Gastrocnemius medialis (tissue), 4 donors: Measurements from ENCODE around the gene IFT80. TPM values are rescaled to one million over a fixed set of nuclear protein-coding genes. Genes with fewer than 3 reads are reported as not detected.

Experiments used
- ATAC-seq, 2 donors: fragments of 150-250 bp; one replicate each; pipeline ENCODE4 v1.9.1; 2016
- DNase-seq, 2 donors: peaks; one replicate each; pipeline ENCODE4 v3.0.0-alpha.2; 2019
- H3K27ac ChIP-seq, 4 donors: fragments of 200-600 bp; sonication (generic); 1 replicate in 1 of 4; 2 replicates in 3 of 4; pipeline ENCODE4 v1.5.1; 2016 to 2018; ENCODE audit warnings: mild to moderate bottlenecking in 2 of 4, moderate library complexity in 1 of 4
- H3K27me3 ChIP-seq, 3 donors: fragments of 200-600 bp; sonication (generic) in 2 of 3; 1 replicate in 1 of 3; 2 replicates in 2 of 3; pipeline versions ENCODE4 v1.5.1 to v1.6.0; 2016 to 2019; ENCODE audit warnings: mild to moderate bottlenecking in 1 of 3, moderate library complexity in 1 of 3
- H3K36me3 ChIP-seq, 2 donors: fragments of 200-600 bp; sonication (generic) in 1 of 2; one replicate each; pipeline ENCODE4 v1.5.1; 2017 to 2018
- H3K4me1 ChIP-seq, 2 donors: fragments of 200-600 bp; sonication (generic) in 1 of 2; one replicate each; pipeline ENCODE4 v1.5.1; 2016 to 2017; ENCODE audit warnings: mild to moderate bottlenecking in 2 of 2
- H3K4me3 ChIP-seq, 4 donors: fragments of 200-600 bp; sonication (generic) in 3 of 4; 1 replicate in 1 of 4; 2 replicates in 3 of 4; pipeline ENCODE4 v1.5.1; 2016 to 2019; ENCODE audit warnings: mild to moderate bottlenecking in 2 of 4
- H3K9me3 ChIP-seq, 3 donors: fragments of 200-600 bp; sonication (generic) in 2 of 3; 1 replicate in 1 of 3; 2 replicates in 2 of 3; pipeline ENCODE4 v1.5.1; 2016 to 2019
- CTCF ChIP-seq, 5 experiments: fragments of 450-650 bp in 3 of 5; fragments of 200-600 bp in 2 of 5; sonication (generic) in 2 of 5; IDR thresholded peaks in 4 of 5; conservative IDR thresholded peaks in 1 of 5; 1 replicate in 4 of 5; 2 replicates in 1 of 5; pipeline ENCODE4 v1.5.1; 2016 to 2019; ENCODE audit warnings: antibody characterized with exemption in 5 of 5, mild to moderate bottlenecking in 3 of 5, moderate library complexity in 3 of 5
- POLR2A ChIP-seq, 2 donors: fragments of 450-650 bp; IDR thresholded peaks; one replicate each; pipeline ENCODE4 v1.6.1; 2017; ENCODE audit warnings: antibody characterized with exemption in 2 of 2, mild to moderate bottlenecking in 2 of 2, moderate library complexity in 2 of 2
- in situ Hi-C, 4 donors: fragments of 200-750 bp; cut with MboI; loops; one replicate each; pipeline versions ENCODE4 v1.15.0 to v1.8.0; 2017; ENCODE audit warnings: low sequenced_read_pairs in 4 of 4
- intact Hi-C: fragments of 100-400 bp; cut with DNase I; formaldehyde crosslinking; loops from one replicate; pipeline ENCODE4 v1.15.1; 2023; ENCODE audit warnings: low total_unique reads
- total RNA-seq, 4 donors: library from RNA; depleted of rRNA; stranded (reverse); fragments of >200 nt; gene quantifications; one replicate each; pipeline versions ENCODE4 v1.1.0 to v1.2.3, GENCODE V29; 2016

Gene IFT80
- total RNA-seq, 4 donors from 2014 or later: 3.9 to 7.9 (median 6.0) TPM

- H3K4me1 ChIP-seq: no peaks in the 10 kb centered on the region
- TF ChIP-seq POLR2A (IDR thresholded peaks at IDR 0.05): no peak
- no peaks in the 10 kb centered on the region for H3K9me3 ChIP-seq
- DNase-seq (no peak), ATAC-seq (no peak)
- H3K27ac ChIP-seq: no peak overlapping the region
- H3K4me3 ChIP-seq: no peak overlapping the region
- intact Hi-C loops: loop anchor here (10.0 kb wide), 1 partner anchor 245 kb away; no protein-coding TSS in a partner anchor
- H3K36me3 ChIP-seq: peaks cover 0 to 8% of the 10 kb centered on the region in 2 donors
- in situ Hi-C loops: loop anchor here (5.0 to 25.0 kb wide), 3 partner anchors 373 to 378 kb away; no protein-coding TSS in a partner anchor
- no peaks in the 10 kb centered on the region for H3K27me3 ChIP-seq
Measured at GRCh38 chr3:160409812-160410610, 11.0 kb upstream of the IFT80 start.

GRCh38 chr3:160403796-160404470 is 4.9 kb upstream of the IFT80 start:
- no peaks in the 10 kb centered on the region for H3K27me3 ChIP-seq
- no peak for ATAC-seq
- H3K27ac ChIP-seq: no peak overlapping the region
- in situ Hi-C loops: loop anchor here in 1 of 4 donors (25.0 kb wide), 1 partner anchor 367 kb away; no protein-coding TSS in a partner anchor
- no peak for TF ChIP-seq POLR2A (IDR thresholded peaks at IDR 0.05)
- no peak for TF ChIP-seq CTCF (IDR thresholded peaks at IDR 0.05 in 4 of 5, conservative IDR thresholded peaks at IDR 0.05 in 1 of 5)
- H3K36me3 ChIP-seq: no peaks in the 10 kb centered on the region
- no peak for DNase-seq
- no peak overlapping the region for H3K4me3 ChIP-seq
- no peaks in the 10 kb centered on the region for H3K9me3 ChIP-seq
- peaks cover 14 to 20% of the 10 kb centered on the region in 2 donors for H3K4me1 ChIP-seq
- intact Hi-C loops: no loop called here

- Histone ChIP-seq H3K27ac (no peak overlapping the region), H3K27me3 (no peaks in the 10 kb centered on the region), H3K4me1 (peaks cover 19 to 27% of the 10 kb centered on the region in 2 donors), H3K4me3 (no peak overlapping the region), H3K9me3 (no peaks in the 10 kb centered on the region), H3K36me3 (no peaks in the 10 kb centered on the region)
- intact Hi-C loops: no loop called here
- ATAC-seq: no peak
- TF ChIP-seq CTCF (IDR thresholded peaks at IDR 0.05 in 4 of 5, conservative IDR thresholded peaks at IDR 0.05 in 1 of 5) (no peak), POLR2A (IDR thresholded peaks at IDR 0.05) (no peak)
- DNase-seq: no peak
- in situ Hi-C loops: loop anchor here in 1 of 4 donors (25.0 kb wide), 1 partner anchor 366 kb away; no protein-coding TSS in a partner anchor
Measured at GRCh38 chr3:160403028-160403545, 4.1 kb upstream of the IFT80 start.

- intact Hi-C loops (no loop called here), in situ Hi-C loops (loop anchor here in 1 of 4 donors (25.0 kb wide), 1 partner anchor 365 kb away; no protein-coding TSS in a partner anchor)
- Histone ChIP-seq H3K4me3 (no peak overlapping the region), H3K9me3 (no peaks in the 10 kb centered on the region), H3K27me3 (no peaks in the 10 kb centered on the region), H3K4me1 (peaks cover 20 to 28% of the 10 kb centered on the region in 2 donors), H3K27ac (no peak overlapping the region), H3K36me3 (no peaks in the 10 kb centered on the region)
- TF ChIP-seq CTCF (IDR thresholded peaks at IDR 0.05 in 4 of 5, conservative IDR thresholded peaks at IDR 0.05 in 1 of 5) (no peak), POLR2A (IDR thresholded peaks at IDR 0.05) (no peak)
- ATAC-seq: no peak
- no peak for DNase-seq
Measured at GRCh38 chr3:160402221-160403027, 3.4 kb upstream of the IFT80 start.
